IPS-20b (cell line): Measurements from ENCODE around the gene IQSEC1.

Experiments
- H3K27ac ChIP-seq: one replicate; pipeline ENCODE4 v1.5.1; 2013; ENCODE audit warnings: low read length
- H3K27me3 ChIP-seq: 2 replicates; pipeline ENCODE4 v1.6.1; 2013; ENCODE audit warnings: mild to moderate bottlenecking, low read length, inconsistent platforms; ENCODE audit not compliant: insufficient read depth
- H3K36me3 ChIP-seq: 2 replicates; pipeline ENCODE4 v1.6.1; 2013; ENCODE audit warnings: low read depth, mild to moderate bottlenecking, inconsistent platforms, low read length, moderate library complexity; ENCODE audit not compliant: insufficient read depth
- H3K4me1 ChIP-seq: 2 replicates; pipeline ENCODE4 v1.6.1; 2013; ENCODE audit warnings: mild to moderate bottlenecking, control low read depth, inconsistent platforms, low read length, moderate library complexity; ENCODE audit not compliant: insufficient read depth
- H3K4me3 ChIP-seq: 2 replicates; pipeline ENCODE4 v1.5.1; 2013; ENCODE audit warnings: mild to moderate bottlenecking, low read length, inconsistent platforms
- H3K9ac ChIP-seq: 2 replicates; pipeline ENCODE4 v1.6.1; 2013; ENCODE audit warnings: low read depth, mild to moderate bottlenecking, inconsistent platforms, low read length, moderate library complexity
- H3K9me3 ChIP-seq: 2 replicates; pipeline ENCODE4 v1.6.1; 2013; ENCODE audit warnings: mild to moderate bottlenecking, low read depth, low read length, inconsistent platforms; ENCODE audit not compliant: insufficient read depth

The IQSEC1 gene

GRCh38 chr3:12995389-12996180, 77.6 kb downstream of the IQSEC1 start:
- no peak overlapping the region; the same call in 1 of the 2 replicates for H3K9ac ChIP-seq
- H3K9me3 ChIP-seq = no peaks in the 10 kb centered on the region
- H3K27me3 ChIP-seq = peaks cover 29% of the 10 kb centered on the region
- no peak overlapping the region for H3K27ac ChIP-seq
- H3K4me1 ChIP-seq = peaks cover 2% of the 10 kb centered on the region; the same call in 1 of the 2 replicates
- H3K36me3 ChIP-seq = no peaks in the 10 kb centered on the region
- H3K4me3 ChIP-seq = no peak overlapping the region

GRCh38 chr3:12994607-12995388, 78.4 kb downstream of the IQSEC1 start:
- Histone ChIP-seq H3K9me3 (no peaks in the 10 kb centered on the region), H3K27me3 (peaks cover 29% of the 10 kb centered on the region), H3K36me3 (no peaks in the 10 kb centered on the region), H3K4me3 (peak overlapping the region; percentile 74), H3K4me1 (peaks cover 2% of the 10 kb centered on the region; the same call in 1 of the 2 replicates), H3K27ac (no peak overlapping the region), H3K9ac (peak overlapping the region; percentile 32; the same call in 1 of the 2 replicates)

- Histone ChIP-seq H3K9ac (no peak overlapping the region), H3K27me3 (peaks cover 29% of the 10 kb centered on the region), H3K9me3 (no peaks in the 10 kb centered on the region), H3K4me3 (peak overlapping the region; percentile 74), H3K4me1 (peaks cover 2% of the 10 kb centered on the region; the same call in 1 of the 2 replicates), H3K36me3 (no peaks in the 10 kb centered on the region), H3K27ac (no peak overlapping the region)
Measured at GRCh38 chr3:12994357-12994606, 78.9 kb downstream of the IQSEC1 start.

- no peak overlapping the region for H3K27ac ChIP-seq
- H3K4me3 ChIP-seq = peak overlapping the region; percentile 74
- peaks cover 2% of the 10 kb centered on the region; the same call in 1 of the 2 replicates for H3K4me1 ChIP-seq
Measured at GRCh38 chr3:12993517-12994356, 79.5 kb downstream of the IQSEC1 start.

DNA sequence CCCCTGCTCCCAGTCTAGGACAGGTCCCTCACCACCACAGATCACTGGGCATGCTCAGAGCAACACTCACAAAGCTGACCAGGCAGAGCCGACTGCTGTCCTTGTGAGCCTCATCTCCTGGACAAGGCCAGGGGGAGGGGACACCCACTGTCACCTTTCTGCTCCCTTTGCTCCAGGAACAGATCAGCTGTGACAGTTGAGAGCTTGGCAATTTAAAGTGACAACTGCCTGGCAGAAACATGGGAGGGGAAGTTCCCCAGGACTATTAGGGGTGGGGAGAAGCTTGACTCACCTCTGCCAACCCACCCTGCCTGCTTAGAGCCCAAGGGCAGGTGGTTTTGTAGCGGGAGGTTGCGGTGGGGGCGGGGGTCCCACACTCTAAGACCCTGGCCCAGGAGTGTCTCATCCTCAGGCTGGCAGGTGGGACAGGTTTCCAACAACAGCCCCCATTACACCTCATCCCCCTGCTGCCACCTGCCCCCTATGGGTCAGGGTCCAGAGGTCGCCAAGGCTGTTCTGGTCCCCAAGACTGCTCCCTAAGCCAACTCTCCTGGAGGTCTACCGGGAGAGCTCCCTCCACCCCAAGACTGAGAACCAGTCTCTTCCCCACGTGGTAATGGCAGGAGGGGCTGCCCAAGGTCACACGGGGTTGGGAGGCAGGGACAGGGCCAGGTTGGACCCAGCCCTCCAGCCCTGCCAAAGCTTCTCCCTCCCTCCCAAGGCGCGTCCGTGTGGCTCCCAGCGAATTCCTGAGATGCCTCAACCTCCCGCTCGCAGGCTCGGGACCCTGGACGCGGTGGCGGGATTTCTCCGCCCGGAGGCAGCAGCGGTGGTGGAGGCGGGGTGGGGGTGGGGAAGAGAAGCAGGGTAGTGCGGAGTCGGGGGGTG, 80.4 kb downstream of the IQSEC1 start:
- Histone ChIP-seq H3K4me1 (peaks cover 2% of the 10 kb centered on the region; the same call in 1 of the 2 replicates), H3K9ac (no peak overlapping the region; the same call in 1 of the 2 replicates), H3K4me3 (peak overlapping the region; percentile 70), H3K27ac (no peak overlapping the region), H3K36me3 (no peaks in the 10 kb centered on the region), H3K9me3 (peaks cover under 1% of the 10 kb centered on the region; the same call in 1 of the 2 replicates), H3K27me3 (peaks cover 29% of the 10 kb centered on the region)

More at GRCh38 chr3:12993517-12994356, 79.5 kb downstream of the IQSEC1 start:
- Histone ChIP-seq H3K9ac (peak overlapping the region; percentile 70; the same call in 1 of the 2 replicates), H3K36me3 (no peaks in the 10 kb centered on the region), H3K27me3 (peaks cover 29% of the 10 kb centered on the region), H3K9me3 (no peaks in the 10 kb centered on the region)

DNA sequence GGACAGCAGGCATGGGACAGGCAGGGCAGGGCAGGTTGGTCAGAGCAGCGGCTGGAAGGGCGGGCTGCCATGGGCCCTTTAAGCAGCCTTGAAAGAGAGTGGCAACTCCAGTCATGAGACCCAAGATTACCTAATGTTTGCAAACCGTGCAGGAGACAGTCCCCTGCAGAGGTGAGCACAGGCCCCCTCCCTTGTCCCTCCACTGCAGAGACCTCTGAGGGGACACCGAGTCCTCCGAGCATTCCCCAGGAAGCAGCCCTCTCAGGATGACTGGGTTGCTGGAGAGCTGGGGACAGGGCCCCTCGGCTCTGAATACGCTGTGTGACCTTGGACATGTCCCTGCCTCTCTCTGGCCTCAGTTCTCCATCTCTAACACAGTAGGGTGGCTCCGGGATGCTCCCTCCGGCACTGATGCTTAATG, 81.4 kb downstream of the IQSEC1 start:
- Histone ChIP-seq H3K4me3 (no peak overlapping the region), H3K36me3 (no peaks in the 10 kb centered on the region), H3K27me3 (peaks cover 29% of the 10 kb centered on the region), H3K4me1 (peaks cover 2% of the 10 kb centered on the region; the same call in 1 of the 2 replicates), H3K9ac (no peak overlapping the region), H3K27ac (no peak overlapping the region), H3K9me3 (peaks cover 6% of the 10 kb centered on the region; the same call in 1 of the 2 replicates)

GRCh38 chr3:12991481-12991837, 81.8 kb downstream of the IQSEC1 start:
- Histone ChIP-seq H3K9ac (no peak overlapping the region), H3K27me3 (peaks cover 29% of the 10 kb centered on the region), H3K4me3 (no peak overlapping the region), H3K36me3 (no peaks in the 10 kb centered on the region), H3K9me3 (peaks cover 6% of the 10 kb centered on the region; the same call in 1 of the 2 replicates), H3K27ac (no peak overlapping the region), H3K4me1 (peaks cover 2% of the 10 kb centered on the region; the same call in 1 of the 2 replicates)

GRCh38 chr3:12990781-12991480, 82.3 kb downstream of the IQSEC1 start:
- Histone ChIP-seq H3K9me3 (peaks cover 6% of the 10 kb centered on the region; the same call in 1 of the 2 replicates), H3K4me1 (peaks cover 2% of the 10 kb centered on the region; the same call in 1 of the 2 replicates), H3K36me3 (no peaks in the 10 kb centered on the region), H3K9ac (no peak overlapping the region), H3K27ac (no peak overlapping the region), H3K4me3 (no peak overlapping the region), H3K27me3 (peaks cover 29% of the 10 kb centered on the region)

DNA sequence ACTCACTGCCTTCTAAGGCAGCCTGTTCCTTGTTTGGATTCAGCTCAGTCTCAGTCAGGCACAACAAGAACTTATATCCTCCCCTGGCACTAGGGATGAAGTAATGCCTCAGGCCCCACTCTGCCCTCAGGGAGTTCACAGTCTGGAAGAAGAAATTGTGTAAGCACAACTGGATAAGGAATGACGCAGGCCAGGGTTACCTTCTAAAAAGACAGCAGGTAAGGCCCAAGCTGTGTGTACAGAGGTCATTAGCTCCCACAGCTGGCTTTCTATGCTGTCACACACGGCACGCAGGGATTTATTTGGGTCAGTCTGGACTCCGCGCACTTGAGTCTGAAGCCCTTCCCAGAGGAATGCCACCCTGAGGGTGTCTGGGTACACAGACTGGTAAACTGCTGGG, 82.9 kb downstream of the IQSEC1 start:
- peaks cover 6% of the 10 kb centered on the region; the same call in 1 of the 2 replicates for H3K9me3 ChIP-seq
- peaks cover 2% of the 10 kb centered on the region; the same call in 1 of the 2 replicates for H3K4me1 ChIP-seq
- H3K27me3 ChIP-seq = peaks cover 29% of the 10 kb centered on the region
- H3K27ac ChIP-seq = no peak overlapping the region
- no peak overlapping the region for H3K4me3 ChIP-seq
- H3K9ac ChIP-seq = no peak overlapping the region
- no peaks in the 10 kb centered on the region for H3K36me3 ChIP-seq
